ENCODE measurements around the gene ZBTB21. TPM values are rescaled to one million over a fixed set of nuclear protein-coding genes. Genes with fewer than 3 reads are reported as not detected.

ZBTB21 gene
- total RNA-seq, 2 donors from 2014 or later, result 17.3 to 23.1 TPM

DNA sequence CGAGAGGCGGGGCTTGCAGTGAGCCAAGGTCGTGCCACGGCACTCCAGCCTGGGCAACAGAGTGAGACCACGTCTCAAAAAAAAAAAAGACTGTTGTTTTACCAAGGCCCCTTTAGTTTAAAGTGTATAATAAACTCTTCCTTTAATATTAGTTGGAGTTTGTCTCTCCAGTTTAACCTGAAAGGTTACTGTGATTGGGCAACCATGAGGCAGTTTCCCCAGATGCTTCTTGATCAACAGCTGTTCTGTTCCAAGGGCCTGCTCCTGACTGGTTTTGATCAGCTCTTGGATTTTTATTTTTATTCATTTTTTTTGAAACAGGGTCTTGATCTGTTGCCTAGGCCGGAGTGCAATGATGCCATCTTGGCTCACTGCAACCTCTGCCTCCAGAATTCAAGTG is 38.3 kb downstream of the ZBTB21 start:
- no peaks in the 10 kb centered on the region for H3K27me3 ChIP-seq (ENCODE audit: control insufficient read depth, insufficient read depth, low read length, poor library complexity, severe bottlenecking)
- Mint-ChIP-seq H3K4me1 (peaks cover 20% of the 10 kb centered on the region), H3K4me3 (no peak overlapping the region), H3K36me3 (ENCODE audit: low read depth) (no peaks in the 10 kb centered on the region), H3K9me3 (peaks cover 1% of the 10 kb centered on the region), H3K27ac (no peak overlapping the region), H3K27me3 (ENCODE audit: insufficient read depth) (no peaks in the 10 kb centered on the region)
- no peak overlapping the region for H3K27ac ChIP-seq (ENCODE audit: low read depth, low read length)
- no peaks in the 10 kb centered on the region for H3K9me3 ChIP-seq (ENCODE audit: control insufficient read depth, low read length)
- no peak overlapping the region for H3K4me3 ChIP-seq (ENCODE audit: low read length)
- peaks cover 3% of the 10 kb centered on the region for H3K4me1 ChIP-seq (ENCODE audit: control insufficient read depth, insufficient read depth, low read length)
- no peaks in the 10 kb centered on the region for H3K36me3 ChIP-seq (ENCODE audit: control insufficient read depth, insufficient read depth, low read length)
- TF ChIP-seq, protein P1, sequence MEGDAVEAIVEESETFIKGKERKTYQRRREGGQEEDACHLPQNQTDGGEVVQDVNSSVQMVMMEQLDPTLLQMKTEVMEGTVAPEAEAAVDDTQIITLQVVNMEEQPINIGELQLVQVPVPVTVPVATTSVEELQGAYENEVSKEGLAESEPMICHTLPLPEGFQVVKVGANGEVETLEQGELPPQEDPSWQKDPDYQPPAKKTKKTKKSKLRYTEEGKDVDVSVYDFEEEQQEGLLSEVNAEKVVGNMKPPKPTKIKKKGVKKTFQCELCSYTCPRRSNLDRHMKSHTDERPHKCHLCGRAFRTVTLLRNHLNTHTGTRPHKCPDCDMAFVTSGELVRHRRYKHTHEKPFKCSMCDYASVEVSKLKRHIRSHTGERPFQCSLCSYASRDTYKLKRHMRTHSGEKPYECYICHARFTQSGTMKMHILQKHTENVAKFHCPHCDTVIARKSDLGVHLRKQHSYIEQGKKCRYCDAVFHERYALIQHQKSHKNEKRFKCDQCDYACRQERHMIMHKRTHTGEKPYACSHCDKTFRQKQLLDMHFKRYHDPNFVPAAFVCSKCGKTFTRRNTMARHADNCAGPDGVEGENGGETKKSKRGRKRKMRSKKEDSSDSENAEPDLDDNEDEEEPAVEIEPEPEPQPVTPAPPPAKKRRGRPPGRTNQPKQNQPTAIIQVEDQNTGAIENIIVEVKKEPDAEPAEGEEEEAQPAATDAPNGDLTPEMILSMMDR (conservative IDR thresholded peaks at IDR 0.05), result no peak
- H3K9ac ChIP-seq (ENCODE audit: extremely low read depth, low read length, poor library complexity, severe bottlenecking), result no peak overlapping the region
- DNase-seq, result no peak
- WGBS, 2 experiments (ENCODE audit: insufficient coverage in 1 of 2, insufficient read length in 1 of 2), result 75 to 76% methylated on average over 4 to 6 of the region's 6 CpGs

DNA sequence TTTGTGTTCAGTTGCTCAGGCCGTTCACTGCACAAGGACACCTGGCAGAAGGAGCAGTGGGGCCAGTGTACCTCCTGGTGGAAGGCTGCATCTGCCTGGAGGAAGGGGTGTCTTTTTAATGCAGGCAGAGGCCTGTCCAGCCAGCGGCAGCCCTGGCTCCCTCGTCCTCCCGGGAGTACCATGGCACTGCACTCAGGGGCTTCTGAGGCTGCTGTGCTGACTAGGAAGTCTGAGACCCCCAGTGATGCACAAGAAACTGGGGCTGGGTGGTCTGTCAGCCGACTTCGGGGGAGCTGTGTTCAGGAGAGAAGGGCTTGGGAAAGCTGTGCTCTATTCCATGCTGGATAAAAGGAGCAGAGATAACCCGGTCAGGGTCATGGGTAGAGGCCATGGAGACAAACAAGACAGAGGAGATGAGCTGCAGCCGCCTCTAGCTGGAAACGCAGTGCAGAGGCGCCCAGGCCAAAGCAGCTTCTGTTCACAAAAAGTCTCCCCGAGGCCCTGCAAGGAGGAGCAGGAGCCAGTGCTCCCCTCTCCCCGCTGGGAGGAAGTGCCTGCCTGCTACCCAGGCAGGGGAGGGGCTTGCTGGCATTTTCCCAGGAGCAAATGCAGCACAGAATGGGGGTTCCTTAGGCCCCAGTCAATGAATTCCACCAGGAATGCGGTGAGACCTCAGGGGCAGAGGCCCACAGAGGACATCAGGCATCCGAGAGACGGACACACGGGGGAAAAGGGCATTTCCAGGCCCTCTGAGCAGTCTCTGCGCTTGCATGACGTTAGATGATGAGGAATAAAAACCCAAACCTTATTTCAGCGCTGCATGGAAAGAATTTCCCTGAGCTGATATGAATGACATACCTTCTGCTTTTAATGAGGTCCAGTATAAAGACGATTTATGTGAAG is 39.2 kb downstream of the ZBTB21 start:
- Histone ChIP-seq H3K9ac (ENCODE audit: extremely low read depth, low read length, poor library complexity, severe bottlenecking) (no peak overlapping the region), H3K4me1 (ENCODE audit: control insufficient read depth, insufficient read depth, low read length) (peaks cover 3% of the 10 kb centered on the region), H3K27me3 (ENCODE audit: control insufficient read depth, insufficient read depth, low read length, poor library complexity, severe bottlenecking) (no peaks in the 10 kb centered on the region), H3K27ac (ENCODE audit: low read depth, low read length) (no peak overlapping the region), H3K4me3 (ENCODE audit: low read length) (no peak overlapping the region), H3K36me3 (ENCODE audit: control insufficient read depth, insufficient read depth, low read length) (no peaks in the 10 kb centered on the region), H3K9me3 (ENCODE audit: control insufficient read depth, low read length) (no peaks in the 10 kb centered on the region)
- no peaks in the 10 kb centered on the region for H3K27me3 Mint-ChIP-seq (ENCODE audit: insufficient read depth)
- no peak overlapping the region for H3K27ac Mint-ChIP-seq
- peaks cover 20% of the 10 kb centered on the region for H3K4me1 Mint-ChIP-seq
- DNase-seq, result peak; percentile 45
- no peak overlapping the region for H3K4me3 Mint-ChIP-seq
- H3K36me3 Mint-ChIP-seq (ENCODE audit: low read depth), result no peaks in the 10 kb centered on the region
- WGBS, 2 experiments (ENCODE audit: insufficient coverage in 1 of 2, insufficient read length in 1 of 2), result 89% methylated on average over 13 to 20 of the region's 20 CpGs
- peaks cover 1% of the 10 kb centered on the region for H3K9me3 Mint-ChIP-seq
- TF ChIP-seq, protein P1 (conservative IDR thresholded peaks at IDR 0.05), result no peak

DNA sequence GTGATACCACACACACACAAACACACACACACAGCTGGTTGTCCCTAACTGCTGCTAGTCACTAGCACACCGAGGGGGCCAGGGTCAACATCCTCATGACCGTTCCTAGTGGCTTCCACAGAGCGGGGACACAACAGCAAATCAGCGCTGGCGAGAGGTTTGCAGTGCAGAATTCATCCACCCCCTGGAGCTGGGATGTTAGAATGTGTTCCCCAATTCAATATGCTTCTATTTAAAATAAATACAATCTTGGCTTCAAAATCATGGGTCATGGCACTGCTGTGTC is 40.1 kb downstream of the ZBTB21 start:
- Mint-ChIP-seq H3K4me1 (peaks cover 20% of the 10 kb centered on the region), H3K36me3 (ENCODE audit: low read depth) (no peaks in the 10 kb centered on the region), H3K27ac (no peak overlapping the region), H3K27me3 (ENCODE audit: insufficient read depth) (no peaks in the 10 kb centered on the region), H3K4me3 (no peak overlapping the region), H3K9me3 (peaks cover 1% of the 10 kb centered on the region)
- Histone ChIP-seq H3K9ac (ENCODE audit: extremely low read depth, low read length, poor library complexity, severe bottlenecking) (no peak overlapping the region), H3K4me1 (ENCODE audit: control insufficient read depth, insufficient read depth, low read length) (peaks cover 3% of the 10 kb centered on the region), H3K36me3 (ENCODE audit: control insufficient read depth, insufficient read depth, low read length) (no peaks in the 10 kb centered on the region), H3K27me3 (ENCODE audit: control insufficient read depth, insufficient read depth, low read length, poor library complexity, severe bottlenecking) (no peaks in the 10 kb centered on the region), H3K9me3 (ENCODE audit: control insufficient read depth, low read length) (no peaks in the 10 kb centered on the region), H3K27ac (ENCODE audit: low read depth, low read length) (peak overlapping the region; percentile 73), H3K4me3 (ENCODE audit: low read length) (no peak overlapping the region)
- no peak for DNase-seq
- TF ChIP-seq, protein P1 (conservative IDR thresholded peaks at IDR 0.05), result no peak
- WGBS, 2 experiments (ENCODE audit: insufficient coverage in 1 of 2, insufficient read length in 1 of 2), result 88 to 100% methylated on average over 2 to 5 of the region's 5 CpGs

Measured in endodermal cell (in vitro differentiated cells).